ENCODE data around the gene DISC1.
"Not testable (repeated sequence)": the region's sequence is repeated elsewhere in the genome, so short reads cannot be mapped to it uniquely, and the experiment has no call there.

DISC1 gene

GRCh38 chr1:231641444-231641843, 14.9 kb downstream of the DISC1 start:
- H3K9me3 Mint-ChIP-seq, H3K4me3 Mint-ChIP-seq, ATAC-seq, H3K36me3 Mint-ChIP-seq, H3K27ac Mint-ChIP-seq, H3K4me1 Mint-ChIP-seq, H3K27me3 Mint-ChIP-seq: not testable (repeated sequence)

- not testable (repeated sequence) for H3K4me3 Mint-ChIP-seq, H3K27me3 Mint-ChIP-seq, H3K27ac Mint-ChIP-seq, H3K9me3 Mint-ChIP-seq, ATAC-seq, H3K36me3 Mint-ChIP-seq, H3K4me1 Mint-ChIP-seq
Observed at GRCh38 chr1:231642061-231642460, 15.5 kb downstream of the DISC1 start.

GRCh38 chr1:231642618-231643017, 16.0 kb downstream of the DISC1 start:
- no peak overlapping the region for H3K27ac Mint-ChIP-seq
- H3K4me3 Mint-ChIP-seq: no peak overlapping the region
- no peak for ATAC-seq
- no peaks in the 10 kb centered on the region for H3K4me1 Mint-ChIP-seq
- no peaks in the 10 kb centered on the region for H3K9me3 Mint-ChIP-seq
- no peaks in the 10 kb centered on the region for H3K27me3 Mint-ChIP-seq
- H3K36me3 Mint-ChIP-seq: no peaks in the 10 kb centered on the region

GRCh38 chr1:231643071-231643934, 16.7 kb downstream of the DISC1 start:
- Mint-ChIP-seq H3K27ac (no peak overlapping the region), H3K4me3 (no peak overlapping the region), H3K4me1 (no peaks in the 10 kb centered on the region), H3K36me3 (no peaks in the 10 kb centered on the region), H3K9me3 (no peaks in the 10 kb centered on the region), H3K27me3 (no peaks in the 10 kb centered on the region)
- ATAC-seq: no peak

- no peak overlapping the region for H3K4me3 Mint-ChIP-seq
- no peak for ATAC-seq
- H3K27ac Mint-ChIP-seq: no peak overlapping the region
Observed at GRCh38 chr1:231643935-231644237, 17.3 kb downstream of the DISC1 start.

GRCh38 chr1:231645634-231646033, 19.0 kb downstream of the DISC1 start:
- H3K4me1 Mint-ChIP-seq: not testable (repeated sequence)
- peaks cover 12% of the 10 kb centered on the region for H3K36me3 Mint-ChIP-seq

More at GRCh38 chr1:231643935-231644237, 17.3 kb downstream of the DISC1 start:
- Mint-ChIP-seq H3K9me3 (no peaks in the 10 kb centered on the region), H3K36me3 (peaks cover 3% of the 10 kb centered on the region), H3K4me1 (no peaks in the 10 kb centered on the region), H3K27me3 (no peaks in the 10 kb centered on the region)

GRCh38 chr1:231646165-231646564, 19.6 kb downstream of the DISC1 start:
- H3K27me3 Mint-ChIP-seq, ATAC-seq, H3K9me3 Mint-ChIP-seq, H3K4me3 Mint-ChIP-seq, H3K27ac Mint-ChIP-seq, H3K4me1 Mint-ChIP-seq: not testable (repeated sequence)
- H3K36me3 Mint-ChIP-seq: peaks cover 15% of the 10 kb centered on the region

More at GRCh38 chr1:231645634-231646033, 19.0 kb downstream of the DISC1 start:
- not testable (repeated sequence) for H3K27me3 Mint-ChIP-seq, H3K9me3 Mint-ChIP-seq, H3K4me3 Mint-ChIP-seq, H3K27ac Mint-ChIP-seq, ATAC-seq

GRCh38 chr1:231651621-231652260, 25.2 kb downstream of the DISC1 start:
- H3K36me3 Mint-ChIP-seq: peaks cover 15% of the 10 kb centered on the region
- not testable (repeated sequence) for H3K27me3 Mint-ChIP-seq, H3K27ac Mint-ChIP-seq, H3K9me3 Mint-ChIP-seq, ATAC-seq, H3K4me3 Mint-ChIP-seq
- H3K4me1 Mint-ChIP-seq: peaks cover 10% of the 10 kb centered on the region

GRCh38 chr1:231653632-231654031, 27.0 kb downstream of the DISC1 start:
- H3K9me3 Mint-ChIP-seq: peaks cover 6% of the 10 kb centered on the region
- no peak overlapping the region for H3K27ac Mint-ChIP-seq

GRCh38 chr1:231656741-231657140, 30.2 kb downstream of the DISC1 start:
- Mint-ChIP-seq H3K27me3 (peaks cover 13% of the 10 kb centered on the region), H3K27ac (no peak overlapping the region), H3K9me3 (peaks cover 16% of the 10 kb centered on the region), H3K36me3 (peaks cover 16% of the 10 kb centered on the region), H3K4me1 (peaks cover 18% of the 10 kb centered on the region), H3K4me3 (no peak overlapping the region)
- ATAC-seq: no peak

More at GRCh38 chr1:231653632-231654031, 27.0 kb downstream of the DISC1 start:
- Mint-ChIP-seq H3K27me3 (peaks cover 8% of the 10 kb centered on the region), H3K36me3 (peaks cover 22% of the 10 kb centered on the region), H3K4me1 (peaks cover 10% of the 10 kb centered on the region), H3K4me3 (no peak overlapping the region)
- ATAC-seq: no peak

GRCh38 chr1:231658223-231658622, 31.6 kb downstream of the DISC1 start:
- Mint-ChIP-seq H3K4me1 (peaks cover 15% of the 10 kb centered on the region), H3K9me3 (peaks cover 22% of the 10 kb centered on the region), H3K27me3 (peaks cover 13% of the 10 kb centered on the region), H3K36me3 (peaks cover 26% of the 10 kb centered on the region)
- not testable (repeated sequence) for H3K4me3 Mint-ChIP-seq, ATAC-seq, H3K27ac Mint-ChIP-seq

GRCh38 chr1:231660198-231660597, 33.6 kb downstream of the DISC1 start:
- ATAC-seq: no peak
- Mint-ChIP-seq H3K4me3 (no peak overlapping the region), H3K4me1 (peaks cover 15% of the 10 kb centered on the region), H3K27me3 (peaks cover 13% of the 10 kb centered on the region), H3K9me3 (peaks cover 33% of the 10 kb centered on the region), H3K36me3 (peaks cover 36% of the 10 kb centered on the region), H3K27ac (no peak overlapping the region)

- Mint-ChIP-seq H3K4me1 (peaks cover 9% of the 10 kb centered on the region), H3K9me3 (peaks cover 29% of the 10 kb centered on the region), H3K27me3 (peaks cover 13% of the 10 kb centered on the region), H3K36me3 (peaks cover 29% of the 10 kb centered on the region), H3K27ac (no peak overlapping the region), H3K4me3 (no peak overlapping the region)
- ATAC-seq: no peak
Observed at GRCh38 chr1:231663211-231663792, 36.7 kb downstream of the DISC1 start.

- Mint-ChIP-seq H3K27me3 (no peaks in the 10 kb centered on the region), H3K27ac (no peak overlapping the region), H3K36me3 (peaks cover 40% of the 10 kb centered on the region), H3K4me1 (no peaks in the 10 kb centered on the region), H3K9me3 (peaks cover 30% of the 10 kb centered on the region), H3K4me3 (no peak overlapping the region)
- ATAC-seq: no peak
Observed at GRCh38 chr1:231665101-231665500, 38.5 kb downstream of the DISC1 start.

- no peaks in the 10 kb centered on the region for H3K27me3 Mint-ChIP-seq
- H3K4me1 Mint-ChIP-seq: no peaks in the 10 kb centered on the region
- H3K4me3 Mint-ChIP-seq: no peak overlapping the region
- H3K27ac Mint-ChIP-seq: no peak overlapping the region
- H3K9me3 Mint-ChIP-seq: peaks cover 31% of the 10 kb centered on the region
- H3K36me3 Mint-ChIP-seq: peaks cover 42% of the 10 kb centered on the region
- ATAC-seq: no peak
Observed at GRCh38 chr1:231665726-231666125, 39.1 kb downstream of the DISC1 start.
